PC-9 (cell line): ENCODE data around the gene IL1RL2. TPM values are rescaled to one million over a fixed set of nuclear protein-coding genes. Genes with fewer than 3 reads are reported as not detected.

Source experiments
- BruUV-seq: library from RNA; stranded (reverse); fragments of 400-500 nt; replicated peaks from 2 replicates; lab custom pipeline; 2021; lab: Mats Ljungman, UMichigan
- CTCF ChIA-PET: fragments of 300-600 bp; sonication (Branson Sonifier 250); formaldehyde crosslinking; loops from one replicate; lab custom pipeline; 2022; ENCODE audit warnings: antibody characterized with exemption; lab: Charles Lee
- POLR2A ChIA-PET: fragments of 300-600 bp; sonication (Branson Sonifier 250); formaldehyde crosslinking; loops from one replicate; lab custom pipeline; 2022; ENCODE audit warnings: antibody characterized with exemption; ENCODE audit not compliant: unreplicated experiment; lab: Charles Lee
- DNase-seq, 2 experiments: peaks; one replicate each; pipeline versions ENCODE4 v3.0.0 to v3.0.0-alpha.2; 2015 to 2022; ENCODE audit warnings: mixed read lengths in 1 of 2
- H2AFZ ChIP-seq: fragments of 200-600 bp; sonication (generic); 2 replicates; pipeline ENCODE4 v1.8.1; 2017; ENCODE audit warnings: antibody characterized with exemption
- H3F3A ChIP-seq: fragments of 200-600 bp; sonication (generic); 2 replicates; pipeline ENCODE4 v1.8.1; 2017; ENCODE audit warnings: antibody characterized with exemption, mild to moderate bottlenecking, low read depth; ENCODE audit not compliant: insufficient read depth
- H3K27ac ChIP-seq: fragments of 200-600 bp; sonication (generic); 2 replicates; pipeline ENCODE4 v1.6.1; 2016; ENCODE audit warnings: mixed run types
- H3K27me3 ChIP-seq: fragments of 200-600 bp; sonication (generic); 2 replicates; pipeline ENCODE4 v1.6.1; 2016; ENCODE audit warnings: low read depth, mixed run types; ENCODE audit not compliant: insufficient read depth
- H3K36me3 ChIP-seq: fragments of 200-600 bp; sonication (generic); 2 replicates; pipeline ENCODE4 v1.6.1; 2016; ENCODE audit warnings: low read depth, mixed run types
- H3K4me1 ChIP-seq: fragments of 200-600 bp; sonication (generic); replicated peaks from 2 replicates; pipeline ENCODE4 v1.6.1; 2016; ENCODE audit warnings: mixed run types; ENCODE audit not compliant: insufficient read depth
- H3K4me2 ChIP-seq: fragments of 200-600 bp; sonication (generic); 2 replicates; pipeline ENCODE4 v1.6.1; 2017; ENCODE audit warnings: mixed run types
- H3K4me3 ChIP-seq: fragments of 200-600 bp; sonication (generic); 2 replicates; pipeline ENCODE4 v1.6.1; 2016; ENCODE audit warnings: mixed run types
- H3K79me2 ChIP-seq: fragments of 200-600 bp; sonication (generic); 2 replicates; pipeline ENCODE4 v1.6.1; 2017; ENCODE audit warnings: low read depth, mixed run types
- H3K9me2 ChIP-seq: fragments of 200-600 bp; sonication (generic); 2 replicates; pipeline ENCODE4 v1.8.1; 2017; ENCODE audit warnings: mild to moderate bottlenecking; ENCODE audit not compliant: insufficient read depth
- H3K9me3 ChIP-seq: fragments of 200-600 bp; sonication (generic); 2 replicates; pipeline ENCODE4 v1.8.1; 2016; ENCODE audit warnings: low read depth; ENCODE audit not compliant: insufficient read depth
- H4K20me1 ChIP-seq: fragments of 200-600 bp; sonication (generic); 2 replicates; pipeline ENCODE4 v1.8.1; 2017; ENCODE audit not compliant: insufficient read depth
- EZH2 ChIP-seq: fragments of 200-600 bp; sonication (generic); IDR thresholded peaks from 2 replicates; pipeline ENCODE4 v1.8.0; 2017; ENCODE audit warnings: antibody characterized with exemption, low read depth
- intact Hi-C: fragments of 100-400 bp; cut with micrococcal nuclease; formaldehyde crosslinking; loops from one replicate; pipeline ENCODE4 v1.10.0; 2022; ENCODE audit not compliant: unreplicated experiment
- total RNA-seq: library from RNA; stranded (reverse); gene quantifications from 2 replicates; pipeline ENCODE4 v1.2.3, GENCODE V29; 2021
- TF ChIP-seq, protein P1 (sequence below): fragments of 200-600 bp; sonication (generic); conservative IDR thresholded peaks from 2 replicates; pipeline ENCODE4 v1.6.1; 2017; ENCODE audit warnings: mixed run types, antibody characterized with exemption, mild to moderate bottlenecking, moderate library complexity

The IL1RL2 gene
- total RNA-seq, 1 experiment from 2014 or later = 1.9 TPM

DNA sequence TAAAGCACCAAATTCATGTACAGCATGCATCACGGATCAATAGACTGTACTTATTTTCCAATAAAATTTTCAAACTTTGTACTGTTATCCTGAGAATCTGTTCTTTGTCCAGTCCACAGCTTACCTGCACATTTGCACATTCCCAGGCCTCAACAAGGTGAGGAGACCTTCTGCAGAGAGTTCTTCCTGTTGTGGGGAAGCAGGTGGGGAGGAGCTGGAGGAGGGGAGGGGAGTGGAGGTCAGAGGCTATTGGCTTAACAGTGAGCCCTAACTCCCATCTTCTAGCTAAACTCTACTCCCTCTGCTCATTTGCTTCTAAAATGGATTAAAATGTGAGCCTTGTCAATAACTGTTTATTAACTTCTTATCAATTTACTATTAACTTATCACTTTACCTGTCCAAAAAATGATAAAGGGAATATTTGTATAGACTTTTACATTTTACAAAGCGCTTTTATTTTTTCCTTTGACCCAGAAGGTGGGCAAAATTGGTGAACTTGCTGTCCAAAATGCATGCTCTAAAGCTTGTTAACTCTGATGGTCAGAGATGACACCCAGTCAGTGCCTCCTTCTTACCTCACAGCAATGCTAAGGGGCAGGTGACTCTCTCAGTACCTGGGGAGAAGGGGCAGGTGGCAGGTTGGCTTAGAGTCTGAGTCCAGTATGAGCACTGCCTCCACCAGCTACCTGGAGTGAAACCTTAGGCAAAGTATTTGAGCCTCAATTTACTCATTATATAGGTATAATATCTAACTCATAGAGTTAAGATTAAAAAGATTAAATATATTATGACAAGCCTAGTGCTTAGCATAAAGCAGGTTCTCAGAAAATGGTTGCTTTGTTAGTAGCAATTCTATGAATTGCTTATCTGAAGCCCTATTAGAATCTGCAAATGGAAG is 6.8 kb upstream of the IL1RL2 start:
- H3K9me2 ChIP-seq = no peaks in the 10 kb centered on the region
- H3K27ac ChIP-seq = no peak overlapping the region
- POLR2A ChIA-PET = interaction anchor here (0.5 kb wide), 1 partner anchor 325 kb away, joined by 6 read pairs; no protein-coding TSS in a partner anchor
- DNase-seq = no peak
- TF ChIP-seq EZH2 = no peak
- TF ChIP-seq, protein P1, sequence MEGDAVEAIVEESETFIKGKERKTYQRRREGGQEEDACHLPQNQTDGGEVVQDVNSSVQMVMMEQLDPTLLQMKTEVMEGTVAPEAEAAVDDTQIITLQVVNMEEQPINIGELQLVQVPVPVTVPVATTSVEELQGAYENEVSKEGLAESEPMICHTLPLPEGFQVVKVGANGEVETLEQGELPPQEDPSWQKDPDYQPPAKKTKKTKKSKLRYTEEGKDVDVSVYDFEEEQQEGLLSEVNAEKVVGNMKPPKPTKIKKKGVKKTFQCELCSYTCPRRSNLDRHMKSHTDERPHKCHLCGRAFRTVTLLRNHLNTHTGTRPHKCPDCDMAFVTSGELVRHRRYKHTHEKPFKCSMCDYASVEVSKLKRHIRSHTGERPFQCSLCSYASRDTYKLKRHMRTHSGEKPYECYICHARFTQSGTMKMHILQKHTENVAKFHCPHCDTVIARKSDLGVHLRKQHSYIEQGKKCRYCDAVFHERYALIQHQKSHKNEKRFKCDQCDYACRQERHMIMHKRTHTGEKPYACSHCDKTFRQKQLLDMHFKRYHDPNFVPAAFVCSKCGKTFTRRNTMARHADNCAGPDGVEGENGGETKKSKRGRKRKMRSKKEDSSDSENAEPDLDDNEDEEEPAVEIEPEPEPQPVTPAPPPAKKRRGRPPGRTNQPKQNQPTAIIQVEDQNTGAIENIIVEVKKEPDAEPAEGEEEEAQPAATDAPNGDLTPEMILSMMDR = no peak
- no peaks in the 10 kb centered on the region for H3K79me2 ChIP-seq
- no peaks in the 10 kb centered on the region for H3K36me3 ChIP-seq
- H3K4me3 ChIP-seq = no peak overlapping the region
- no peaks in the 10 kb centered on the region for H3K9me3 ChIP-seq
- H3K27me3 ChIP-seq = no peaks in the 10 kb centered on the region
- intact Hi-C loops = no loop called here
- peaks cover 6% of the 10 kb centered on the region for H3K4me1 ChIP-seq
- BruUV-seq = no TSS peak
- CTCF ChIA-PET = no interaction called here
- H4K20me1 ChIP-seq = no peaks in the 10 kb centered on the region
- no peaks in the 10 kb centered on the region for H3F3A ChIP-seq
- no peak overlapping the region for H3K4me2 ChIP-seq
- no peak overlapping the region for H2AFZ ChIP-seq

DNA sequence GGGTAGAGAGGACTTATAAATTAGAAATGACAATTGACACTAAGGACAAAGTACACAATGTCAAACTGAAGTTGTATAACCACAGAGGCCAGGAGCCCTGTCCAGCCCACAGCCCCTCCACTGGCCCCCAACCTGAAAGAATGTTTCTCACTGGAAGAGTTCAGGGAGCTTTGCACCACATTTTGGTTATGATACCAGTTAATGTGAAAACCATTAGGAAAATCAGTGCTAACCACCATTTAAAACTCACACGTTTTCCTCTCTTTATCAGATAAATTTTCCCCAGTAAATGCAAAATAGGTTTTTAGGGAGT is 6.2 kb upstream of the IL1RL2 start:
- Histone ChIP-seq H3K79me2 (no peaks in the 10 kb centered on the region), H3K4me2 (no peak overlapping the region), H3K36me3 (no peaks in the 10 kb centered on the region), H4K20me1 (no peaks in the 10 kb centered on the region), H3K27ac (no peak overlapping the region), H2AFZ (no peak overlapping the region), H3K4me1 (peaks cover 6% of the 10 kb centered on the region), H3K4me3 (no peak overlapping the region), H3F3A (no peaks in the 10 kb centered on the region), H3K9me2 (no peaks in the 10 kb centered on the region), H3K9me3 (no peaks in the 10 kb centered on the region), H3K27me3 (no peaks in the 10 kb centered on the region)
- intact Hi-C loops = no loop called here
- POLR2A ChIA-PET = no interaction called here
- no peak for TF ChIP-seq EZH2
- TF ChIP-seq, protein P1 = no peak
- DNase-seq = no peak
- BruUV-seq = no TSS peak
- CTCF ChIA-PET = no interaction called here

DNA sequence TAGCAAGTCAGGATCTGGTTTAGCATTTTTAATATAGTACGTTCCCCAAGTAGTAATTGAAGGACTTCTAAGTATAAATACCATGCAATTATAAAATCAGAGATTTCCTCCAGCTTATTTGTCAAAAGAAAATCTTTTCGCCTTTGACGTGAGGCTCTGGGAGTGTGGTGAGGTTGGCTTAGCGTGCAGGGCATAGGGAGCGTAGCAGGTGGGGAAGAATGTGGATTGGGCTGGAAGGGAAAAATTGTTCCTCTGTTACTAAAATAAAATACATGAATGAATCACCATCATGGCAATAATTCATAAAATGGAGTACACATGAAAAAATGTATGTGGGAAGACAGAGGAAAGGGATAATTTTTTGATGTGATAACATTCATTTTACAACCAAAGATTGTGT is 5.4 kb upstream of the IL1RL2 start:
- no TSS peak for BruUV-seq
- H2AFZ ChIP-seq = no peak overlapping the region
- no peaks in the 10 kb centered on the region for H3K27me3 ChIP-seq
- H4K20me1 ChIP-seq = no peaks in the 10 kb centered on the region
- DNase-seq = no peak
- POLR2A ChIA-PET = no interaction called here
- no peaks in the 10 kb centered on the region for H3K9me3 ChIP-seq
- H3K79me2 ChIP-seq = no peaks in the 10 kb centered on the region
- CTCF ChIA-PET = no interaction called here
- no peaks in the 10 kb centered on the region for H3K9me2 ChIP-seq
- no peak overlapping the region for H3K27ac ChIP-seq
- H3K4me3 ChIP-seq = no peak overlapping the region
- H3F3A ChIP-seq = no peaks in the 10 kb centered on the region
- peaks cover 6% of the 10 kb centered on the region for H3K4me1 ChIP-seq
- no peaks in the 10 kb centered on the region for H3K36me3 ChIP-seq
- intact Hi-C loops = no loop called here
- H3K4me2 ChIP-seq = no peak overlapping the region
- TF ChIP-seq, protein P1 = no peak
- TF ChIP-seq EZH2 = no peak
